GM19238 (cell line): Measurements from ENCODE around the gene GHRH.

Source experiments
- DNase-seq: peaks from one replicate; pipeline ENCODE4 v3.0.0; 2011; ENCODE audit warnings: low spot score; ENCODE audit not compliant: insufficient read length

Gene GHRH

DNA sequence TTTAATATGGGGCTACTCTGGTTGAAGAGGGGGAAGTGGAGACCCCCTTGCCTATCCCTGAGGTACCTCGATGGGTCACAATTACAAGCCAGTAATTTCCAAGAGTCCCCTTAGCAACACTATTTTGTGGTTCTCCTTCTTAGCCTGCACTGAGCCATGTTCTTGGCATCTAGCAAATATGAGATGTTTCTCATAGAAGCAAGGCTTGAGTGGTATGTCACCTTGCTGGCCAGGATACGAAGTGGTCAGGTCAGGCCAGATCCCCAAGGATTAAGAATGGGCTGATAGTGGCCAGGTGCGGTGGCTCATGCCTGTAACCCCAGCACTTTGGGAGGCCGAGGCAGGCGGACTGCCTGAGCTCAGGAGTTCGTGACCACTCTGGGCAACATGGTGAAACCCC lies 2.1 kb upstream of the GHRH start:
- DNase-seq = no peak

DNA sequence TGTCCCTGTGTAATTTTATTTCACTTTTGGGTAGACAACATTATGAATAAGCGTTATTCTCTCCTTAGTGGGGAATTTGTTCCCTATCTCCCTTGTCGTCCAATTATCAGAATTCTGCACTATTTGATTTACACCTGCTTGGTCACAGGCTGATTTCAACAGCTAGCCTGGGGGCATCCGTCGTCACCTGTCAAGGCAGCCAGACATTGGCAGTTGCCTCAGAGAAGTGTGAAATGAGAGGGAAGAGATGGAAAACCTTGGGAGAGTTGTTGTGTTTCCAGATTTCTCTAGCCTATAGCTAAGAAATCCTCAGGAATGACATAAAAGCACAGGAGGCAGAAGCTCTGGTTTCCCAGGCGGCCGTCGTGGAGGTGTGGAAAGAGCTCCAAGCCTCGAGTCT lies 891 bp upstream of the GHRH start:
- no peak for DNase-seq

DNA sequence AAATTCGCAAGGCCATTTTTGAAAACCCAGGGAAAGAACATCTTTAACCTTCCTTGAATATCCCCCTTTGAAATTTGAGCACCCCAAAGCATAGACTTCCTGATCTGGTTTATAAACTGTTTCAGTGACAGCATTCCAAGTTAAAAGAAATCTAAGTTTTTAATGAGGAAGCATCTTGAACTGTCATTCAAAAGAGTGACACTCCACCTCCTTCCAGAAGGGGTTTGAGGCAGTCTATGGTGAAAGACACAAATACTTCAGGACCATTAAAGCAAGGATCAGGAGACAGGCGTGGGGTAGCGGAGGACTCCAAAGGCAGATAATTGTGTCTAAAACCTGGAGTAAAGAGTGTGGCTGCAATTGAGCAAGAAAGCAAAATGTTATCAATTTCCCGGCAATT lies 691 bp downstream of the GHRH start:
- DNase-seq = no peak

DNA sequence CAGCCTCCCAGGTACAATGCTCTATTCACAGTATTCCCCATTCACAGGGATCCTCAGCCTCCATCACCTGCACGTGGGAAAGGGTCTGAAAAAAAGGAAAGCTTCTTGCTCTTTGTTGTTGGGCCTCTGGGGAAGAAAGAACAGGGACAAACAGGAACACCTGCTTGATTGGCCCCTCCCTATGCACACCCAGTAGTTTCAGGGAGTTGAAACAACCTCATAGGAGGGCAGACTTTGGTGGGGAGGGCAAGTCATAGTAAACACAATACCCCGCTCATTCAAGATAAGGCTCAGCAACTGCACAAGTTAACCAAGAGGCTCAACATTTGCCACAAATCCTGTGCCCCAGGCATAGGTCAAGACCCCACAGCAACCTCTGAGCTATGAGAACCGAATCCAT lies 1.7 kb downstream of the GHRH start:
- no peak for DNase-seq

DNA sequence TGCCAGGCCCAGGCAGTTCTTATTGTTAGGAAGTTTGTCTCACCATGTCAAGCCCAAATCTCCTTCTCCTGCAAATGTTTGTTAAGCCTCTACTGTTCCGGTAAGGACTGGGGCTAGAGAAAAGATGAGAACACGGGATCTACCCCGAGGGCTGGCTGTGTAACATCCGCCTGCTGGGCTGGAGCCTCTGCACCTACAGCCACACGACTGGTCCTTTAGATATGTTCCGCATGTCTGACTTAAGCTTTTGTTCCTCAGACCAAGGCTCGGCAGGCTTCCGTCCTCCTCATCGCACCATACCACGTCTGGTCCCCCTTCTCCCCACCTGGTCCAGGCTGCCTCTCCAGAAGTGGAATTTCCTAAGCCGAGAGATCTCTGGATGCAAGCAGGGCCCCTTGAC lies 2.6 kb downstream of the GHRH start:
- DNase-seq = no peak

DNA sequence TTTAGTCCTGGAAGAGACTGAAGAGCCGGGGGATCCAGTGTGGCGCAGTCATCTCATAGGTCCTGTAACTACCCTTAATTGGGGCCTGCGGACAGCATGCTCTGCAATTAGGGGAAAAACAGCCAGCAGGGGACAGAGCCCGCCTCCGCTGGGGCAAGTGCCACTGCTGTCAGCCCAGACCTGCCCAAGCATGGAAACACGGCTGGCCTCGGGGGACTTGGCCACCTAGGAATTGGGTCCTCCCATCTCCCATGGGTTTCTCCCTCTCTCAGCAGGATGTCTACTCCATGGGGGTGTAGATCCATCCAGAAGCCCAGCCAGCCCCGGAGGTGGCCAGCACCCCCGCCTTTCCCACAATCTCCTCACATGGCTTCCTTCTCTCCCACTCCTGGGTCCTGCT lies 3.6 kb downstream of the GHRH start:
- no peak for DNase-seq

DNA sequence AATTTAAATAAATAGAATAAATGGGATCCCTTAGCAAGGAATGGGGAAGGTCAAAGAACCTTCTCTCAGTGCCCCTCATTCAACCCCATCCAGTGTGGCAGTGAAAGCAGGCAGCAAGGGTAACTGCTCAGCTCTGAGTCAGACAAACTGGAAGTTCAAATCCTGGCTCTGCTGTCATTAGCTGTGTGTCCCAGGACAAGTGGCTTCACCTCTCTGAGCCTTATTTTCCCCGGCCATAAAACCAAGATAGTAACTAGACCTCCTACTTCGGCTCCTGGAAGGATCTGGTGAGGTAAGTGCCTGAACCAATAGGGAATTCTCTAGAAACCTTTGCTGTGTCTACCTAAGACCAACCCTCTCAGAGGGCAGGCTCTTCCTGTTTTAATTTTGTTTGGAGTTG lies 4.1 kb downstream of the GHRH start:
- DNase-seq = no peak

DNA sequence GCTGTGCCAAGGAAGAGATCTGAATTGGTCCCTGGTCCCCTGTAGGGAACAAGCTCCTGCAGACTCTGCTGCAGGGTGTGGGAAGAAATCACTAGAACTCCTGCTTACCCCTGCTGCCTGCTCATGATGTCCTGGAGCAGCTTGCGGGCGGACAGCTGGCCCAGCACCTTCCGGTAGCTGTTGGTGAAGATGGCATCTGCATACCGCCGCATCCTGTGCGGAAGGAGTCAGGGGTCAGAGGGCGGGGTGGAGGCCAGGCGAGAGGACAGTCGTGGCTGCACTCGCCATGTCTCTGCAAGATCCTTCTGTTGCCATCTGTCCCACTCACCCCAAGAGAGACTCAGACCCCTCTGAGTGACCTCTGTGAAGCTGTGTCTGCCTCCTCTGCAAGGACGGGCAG lies 5.3 kb downstream of the GHRH start:
- no peak for DNase-seq

DNA sequence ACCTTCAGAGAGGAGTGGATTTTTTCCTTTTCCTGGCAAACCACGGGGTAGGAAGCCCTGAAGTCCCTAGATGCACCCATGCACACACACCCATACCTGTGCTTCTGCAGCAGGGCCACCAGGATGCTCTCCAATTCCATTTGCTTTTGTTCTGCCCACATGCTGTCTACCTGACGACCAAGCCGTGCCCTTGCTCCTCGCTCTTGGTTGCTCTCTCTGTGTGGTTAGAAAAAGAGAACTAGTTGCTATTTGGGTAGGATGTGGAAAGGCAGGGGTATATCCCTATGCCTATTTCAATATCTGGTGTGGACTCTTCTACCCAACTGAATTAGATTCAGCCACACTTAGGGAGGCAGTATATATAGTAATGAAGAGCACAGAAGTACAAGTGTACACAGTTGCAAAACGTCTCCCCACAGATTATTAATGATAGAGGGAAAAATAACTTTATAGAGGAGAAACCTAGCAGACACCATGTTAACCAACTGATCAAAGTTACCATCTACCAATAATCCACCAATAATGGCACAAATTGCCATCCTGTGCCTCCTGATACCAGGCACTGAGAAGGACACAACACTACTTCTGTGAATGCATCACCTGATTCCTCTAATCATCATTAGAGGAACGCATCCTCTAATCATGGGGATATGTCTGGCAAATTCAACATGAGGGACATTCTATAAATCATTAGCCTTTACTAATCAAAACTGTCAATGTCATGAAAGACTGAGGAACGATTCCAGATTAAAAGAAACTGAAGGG lies 7.3 kb downstream of the GHRH start:
- no peak for DNase-seq

DNA sequence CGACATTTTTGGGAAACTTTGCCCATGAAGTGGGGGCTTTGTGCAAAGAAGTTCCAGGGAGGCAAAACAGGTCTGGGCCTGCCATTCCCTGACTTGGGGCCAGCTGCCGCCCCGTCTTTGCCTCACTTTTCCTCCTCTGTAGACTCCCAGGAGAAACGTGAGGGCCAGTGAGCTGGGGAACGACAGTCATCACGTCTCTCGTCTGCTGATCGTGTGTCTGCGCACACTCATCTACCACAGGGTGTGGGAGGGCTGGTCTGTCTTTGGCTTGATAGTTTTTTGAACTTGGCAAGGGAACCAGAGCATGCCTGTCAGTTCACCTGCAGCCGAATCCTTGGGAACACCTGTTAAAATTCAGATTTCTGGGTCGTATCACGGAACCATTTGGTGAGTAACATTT lies 8.5 kb downstream of the GHRH start:
- no peak for DNase-seq

DNA sequence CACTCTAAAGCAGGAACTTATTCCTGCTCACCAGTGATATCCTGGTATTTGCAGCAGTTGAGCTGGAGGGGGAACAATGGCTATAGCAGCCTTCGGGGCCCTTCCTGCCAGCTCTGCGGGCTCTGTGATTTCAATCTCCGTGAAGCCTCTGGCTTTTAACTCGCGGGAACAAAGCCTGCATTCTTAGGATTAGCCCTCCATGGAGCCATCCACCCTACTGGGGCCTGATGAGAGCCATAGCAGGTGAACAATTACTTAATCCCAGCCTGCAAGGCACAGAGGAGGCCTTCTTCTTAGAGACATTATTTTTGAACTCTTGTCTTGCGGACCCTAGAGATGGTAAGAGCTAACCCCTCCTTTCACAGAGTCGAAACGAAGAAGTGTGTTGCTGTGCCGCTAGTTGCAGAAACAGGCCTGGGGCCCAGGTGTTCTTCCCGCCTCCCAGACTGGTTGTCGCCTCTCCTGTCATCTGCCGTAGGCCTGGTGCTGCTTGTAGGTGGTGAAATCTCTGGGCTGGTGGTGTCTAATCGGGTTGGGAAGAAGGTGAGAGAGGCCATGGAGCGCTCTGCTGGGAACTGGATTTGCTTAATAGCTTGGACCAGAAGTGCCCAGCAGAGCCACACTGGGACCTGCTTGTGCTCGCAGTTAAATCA lies 9.7 kb downstream of the GHRH start:
- no peak for DNase-seq

DNA sequence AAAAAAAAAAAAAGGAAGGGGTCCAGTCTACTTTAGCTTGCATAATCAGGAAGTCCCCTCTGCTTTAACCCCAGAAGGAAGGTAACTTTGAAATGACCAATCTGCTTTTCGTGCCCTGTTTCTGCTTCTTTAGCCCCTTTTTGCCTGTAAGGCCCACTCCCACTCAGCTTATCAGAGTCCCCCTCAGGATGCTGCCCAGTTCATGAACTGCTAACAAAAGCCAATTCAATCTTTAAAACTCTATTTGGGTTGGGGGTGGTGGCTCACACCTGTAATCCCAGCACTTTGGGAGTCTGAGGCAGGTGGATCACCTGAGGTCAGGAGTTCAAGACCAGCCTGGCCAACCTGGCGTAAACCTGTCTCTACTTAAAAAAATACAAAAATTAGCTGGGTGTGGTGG lies 12.3 kb downstream of the GHRH start:
- DNase-seq = no peak

DNA sequence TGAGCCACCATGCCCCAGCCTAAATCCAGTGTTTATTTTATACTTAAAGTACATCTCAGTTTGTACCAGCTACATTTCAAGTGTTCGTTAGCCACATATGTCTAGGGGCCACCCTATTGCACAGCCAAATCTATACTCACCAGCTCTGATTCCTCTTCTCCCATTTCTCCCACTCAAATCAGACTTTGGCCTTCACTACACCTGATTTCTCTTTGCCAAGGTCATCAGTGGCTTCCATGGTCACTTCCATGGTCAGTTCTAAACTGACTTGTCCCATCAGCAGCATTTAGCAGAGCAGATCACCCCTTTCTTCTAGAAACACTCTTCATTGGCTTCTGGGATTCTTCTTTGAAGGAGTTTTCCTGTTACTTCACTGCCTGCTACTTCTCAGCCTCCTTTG lies 14.1 kb downstream of the GHRH start:
- DNase-seq = no peak

DNA sequence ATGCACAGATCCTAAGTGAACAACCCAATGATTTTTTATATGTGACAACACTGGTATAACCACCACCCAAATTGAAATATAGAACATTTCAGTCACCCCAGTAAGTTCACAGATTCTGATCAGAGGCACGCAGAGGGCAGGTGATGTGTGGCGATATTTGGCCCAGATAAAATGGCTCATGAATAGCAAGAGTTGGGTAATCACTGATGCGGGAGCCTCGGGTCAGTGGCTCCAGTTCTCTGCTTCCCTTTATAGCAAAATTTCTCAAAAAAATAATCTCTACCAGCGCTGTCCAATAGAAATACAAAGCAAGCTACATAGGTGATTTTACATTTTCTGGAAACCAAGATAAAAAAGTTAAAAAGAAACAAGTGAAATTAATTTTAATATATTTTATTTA lies 14.9 kb downstream of the GHRH start:
- no peak for DNase-seq

DNA sequence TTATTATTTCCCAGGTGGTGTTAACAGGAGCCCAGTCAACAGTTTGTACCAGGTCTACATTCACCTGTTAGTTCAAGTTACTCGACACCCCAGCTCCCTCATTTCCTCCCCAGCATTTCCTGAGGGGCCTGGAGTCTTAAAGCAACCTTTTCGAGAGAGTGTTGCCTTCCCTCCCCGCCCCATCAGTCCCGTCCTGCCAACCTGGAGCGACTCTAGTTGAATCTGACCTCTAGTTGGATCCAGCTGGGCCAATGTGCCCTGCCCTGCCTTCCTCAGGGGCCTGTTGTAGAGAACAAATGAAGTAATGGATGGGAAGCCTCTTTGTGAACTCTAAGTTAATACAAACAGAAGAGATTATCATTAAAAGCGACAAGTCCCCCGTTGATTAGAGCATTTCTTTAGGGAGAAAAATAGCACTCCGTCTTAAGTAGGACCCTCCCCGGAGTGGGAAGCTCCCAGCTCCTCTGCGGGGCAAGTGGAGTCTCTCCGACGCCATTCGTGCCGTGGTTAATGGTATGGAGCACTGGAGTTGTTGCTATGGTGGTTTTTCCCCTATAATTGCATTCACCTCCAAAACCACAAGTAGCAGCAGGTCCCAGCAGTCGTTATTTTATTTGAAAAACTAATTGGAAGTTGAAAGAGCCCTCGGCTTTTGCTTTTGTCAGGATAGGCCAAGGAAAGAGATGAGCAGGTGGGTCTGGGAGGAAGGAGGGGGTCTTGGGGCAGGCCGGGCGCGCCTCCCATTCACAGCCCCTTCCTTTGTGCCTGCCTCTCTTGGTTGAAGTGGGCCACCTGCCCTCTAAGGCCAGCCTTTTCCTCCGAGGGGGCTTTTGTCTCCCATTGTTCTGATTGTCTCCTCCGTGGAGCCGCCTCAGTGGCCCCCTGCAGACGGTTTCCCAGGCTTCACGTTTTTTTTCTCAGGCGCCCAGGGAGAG lies 16.1 kb downstream of the GHRH start:
- DNase-seq = no peak

DNA sequence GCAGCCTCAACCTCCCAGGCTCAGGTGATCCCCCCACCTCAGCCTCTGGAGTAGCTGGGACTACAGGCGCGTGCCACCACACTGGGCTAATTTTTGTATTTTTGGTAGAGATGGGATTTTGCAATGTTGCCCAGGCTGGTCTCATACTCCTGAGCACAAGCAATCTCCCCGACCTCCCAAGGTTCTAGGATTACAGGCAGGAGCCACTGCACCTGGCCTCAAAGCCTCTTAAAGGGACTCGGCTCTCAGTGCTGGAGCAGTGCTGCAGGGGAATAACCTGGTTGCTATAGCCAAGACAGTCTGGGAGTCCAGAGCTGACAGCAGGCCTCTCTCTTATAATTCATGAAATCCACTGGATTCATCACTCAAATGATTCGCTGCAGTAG lies 17.0 kb downstream of the GHRH start:
- DNase-seq = no peak

DNA sequence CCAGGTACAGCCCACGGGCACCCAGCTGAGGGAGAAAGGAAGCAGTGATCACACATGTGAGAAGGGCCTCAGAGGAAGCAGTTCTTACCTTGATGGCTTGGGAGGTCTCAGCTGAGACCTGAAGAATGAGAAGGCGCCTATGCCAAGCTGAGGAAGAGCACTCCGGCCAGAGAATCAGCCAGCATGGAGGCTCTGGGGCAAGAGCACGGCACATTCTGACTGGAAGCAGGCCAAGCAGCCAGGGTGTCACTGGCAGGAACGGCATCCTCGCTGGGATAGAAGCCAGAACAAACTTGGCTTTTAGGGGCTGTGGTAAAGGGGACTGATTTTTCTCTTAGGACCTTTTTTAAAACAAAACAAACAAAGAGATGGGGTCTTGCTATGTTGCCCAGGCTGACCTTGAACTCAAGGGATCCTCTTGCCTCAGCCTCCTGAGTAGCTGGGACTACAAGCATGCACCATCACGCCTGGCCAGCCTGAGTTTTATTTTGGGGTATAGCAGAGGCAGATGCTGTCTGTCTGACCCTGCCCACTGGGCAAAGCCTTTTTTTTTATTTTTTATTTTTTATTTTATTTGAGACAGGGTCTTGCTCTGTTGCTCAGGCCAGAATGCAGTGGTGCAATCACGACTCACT lies 17.6 kb downstream of the GHRH start:
- no peak for DNase-seq

DNA sequence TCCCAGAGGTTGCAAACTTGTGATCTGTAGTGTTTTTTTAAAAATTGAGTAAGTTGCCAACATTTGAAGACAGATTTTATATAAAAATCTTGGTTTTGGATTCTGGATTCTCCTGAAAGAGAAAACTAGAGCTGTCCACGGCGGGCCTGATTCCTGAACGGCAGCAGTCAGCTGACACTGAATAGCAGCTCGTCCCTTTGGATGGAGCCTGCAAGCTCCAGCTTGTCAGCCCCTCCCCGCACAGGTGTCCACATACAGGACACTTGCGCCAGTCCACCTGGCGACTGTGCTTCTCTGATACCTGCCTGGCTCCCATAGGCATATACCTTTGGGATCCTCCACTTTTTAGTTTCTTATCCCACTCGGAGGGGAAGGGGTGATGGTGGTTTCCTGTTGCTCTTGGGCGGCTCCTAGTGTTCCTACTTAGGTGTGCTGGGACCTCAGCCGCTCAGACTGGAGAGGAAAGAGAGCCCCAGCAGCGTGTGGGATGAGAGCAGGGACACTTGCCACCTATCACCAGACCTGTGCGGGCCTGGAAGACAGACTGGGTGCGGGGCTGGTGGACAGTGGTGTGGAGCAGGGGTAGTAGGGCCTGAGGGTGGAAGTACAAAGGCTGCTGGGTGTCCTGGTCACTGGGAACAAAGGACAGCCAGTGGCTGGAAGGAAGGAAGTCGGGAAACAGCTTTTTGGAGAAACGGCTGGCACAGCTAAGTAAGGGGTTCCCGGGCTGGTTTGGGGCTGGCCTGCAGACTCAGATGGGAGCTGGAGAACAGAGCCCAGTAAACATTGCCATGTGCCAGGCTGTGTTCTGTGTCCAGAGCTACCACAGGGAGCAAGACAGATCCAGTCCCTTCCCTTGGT lies 18.3 kb downstream of the GHRH start:
- DNase-seq = no peak

DNA sequence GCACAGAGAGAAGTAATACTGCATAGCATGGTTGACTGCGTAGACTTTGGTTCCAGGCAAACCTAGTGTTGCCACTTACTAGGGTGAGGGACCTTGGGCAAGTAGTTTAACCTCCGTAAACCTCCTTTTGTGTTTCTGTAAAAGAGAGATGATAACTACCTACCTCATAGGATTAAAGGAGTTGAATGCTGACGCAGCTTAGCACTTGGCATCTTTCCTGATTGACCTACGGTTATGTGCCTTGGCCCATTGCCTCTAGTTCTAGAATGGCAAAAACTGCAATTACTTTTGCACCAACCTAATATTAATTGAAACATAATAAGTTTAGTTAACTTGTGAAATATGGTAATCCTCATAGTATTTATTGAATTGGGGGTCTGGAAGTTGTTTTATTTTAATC lies 19.1 kb downstream of the GHRH start:
- DNase-seq = no peak

DNA sequence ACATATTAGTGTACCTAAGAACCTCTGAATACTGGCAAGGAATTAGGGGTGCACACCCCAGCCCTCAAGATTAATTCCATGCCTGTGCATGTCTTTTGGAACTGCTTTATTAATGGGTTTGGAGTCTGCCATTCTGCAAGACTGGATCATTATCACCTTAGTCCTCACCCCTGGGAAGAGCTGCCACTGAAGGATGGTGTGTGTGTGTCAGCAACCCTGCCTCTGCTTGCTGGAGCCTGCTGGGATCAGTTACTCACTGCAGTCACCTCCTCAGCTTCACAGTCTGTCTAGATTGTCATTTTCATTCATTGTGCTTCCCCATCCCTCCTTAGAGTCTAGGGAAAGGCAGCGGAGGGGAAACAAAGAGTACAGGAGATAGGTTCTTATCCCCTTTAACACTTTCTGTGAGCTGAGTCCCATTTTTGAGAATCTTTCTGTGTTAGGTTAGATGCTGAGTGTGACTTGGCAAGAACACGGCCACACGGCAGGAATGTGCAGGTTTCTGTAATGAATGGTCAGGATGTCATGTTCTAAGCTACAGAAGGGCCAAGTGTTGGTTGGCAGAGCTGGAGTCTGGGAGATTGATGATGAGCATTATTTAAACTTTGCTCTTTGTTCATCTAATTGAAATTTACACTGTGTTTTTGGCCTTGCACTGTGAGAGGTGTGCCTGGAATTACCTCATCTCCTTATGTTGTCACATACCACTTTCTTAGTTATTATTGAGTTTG lies 21.1 kb downstream of the GHRH start:
- DNase-seq = no peak
